Spleen (tissue), 7 donors: ENCODE measurements around the gene CDCA5.

ENCODE experiments used
- CTCF ChIP-seq, 11 experiments: fragments of 200-600 bp in 7 of 11; fragments of 450-650 bp in 4 of 11; sonication (generic) in 4 of 11; IDR thresholded peaks in 8 of 11; conservative IDR thresholded peaks in 3 of 11; 1 replicate in 7 of 11; 2 replicates in 4 of 11; pipeline versions ENCODE4 v1.4.0 to v1.8.0; 2016 to 2021; ENCODE audit warnings: antibody characterized with exemption in 11 of 11, inconsistent platforms in 4 of 11, mild to moderate bottlenecking in 1 of 11
- POLR2A ChIP-seq, 3 donors: fragments of 450-650 bp; IDR thresholded peaks; one replicate each; pipeline ENCODE4 v1.5.1; 2017; ENCODE audit warnings: antibody characterized with exemption in 3 of 3, mild to moderate bottlenecking in 1 of 3
- donor health status: DM: no; HTN: no; CAD: no; lungs with moderate emphysema.
- donor health status: DM: no; HTN: no; CAD: no.
- donor health status: DM: no; HTN: no; CAD: no.

DNA sequence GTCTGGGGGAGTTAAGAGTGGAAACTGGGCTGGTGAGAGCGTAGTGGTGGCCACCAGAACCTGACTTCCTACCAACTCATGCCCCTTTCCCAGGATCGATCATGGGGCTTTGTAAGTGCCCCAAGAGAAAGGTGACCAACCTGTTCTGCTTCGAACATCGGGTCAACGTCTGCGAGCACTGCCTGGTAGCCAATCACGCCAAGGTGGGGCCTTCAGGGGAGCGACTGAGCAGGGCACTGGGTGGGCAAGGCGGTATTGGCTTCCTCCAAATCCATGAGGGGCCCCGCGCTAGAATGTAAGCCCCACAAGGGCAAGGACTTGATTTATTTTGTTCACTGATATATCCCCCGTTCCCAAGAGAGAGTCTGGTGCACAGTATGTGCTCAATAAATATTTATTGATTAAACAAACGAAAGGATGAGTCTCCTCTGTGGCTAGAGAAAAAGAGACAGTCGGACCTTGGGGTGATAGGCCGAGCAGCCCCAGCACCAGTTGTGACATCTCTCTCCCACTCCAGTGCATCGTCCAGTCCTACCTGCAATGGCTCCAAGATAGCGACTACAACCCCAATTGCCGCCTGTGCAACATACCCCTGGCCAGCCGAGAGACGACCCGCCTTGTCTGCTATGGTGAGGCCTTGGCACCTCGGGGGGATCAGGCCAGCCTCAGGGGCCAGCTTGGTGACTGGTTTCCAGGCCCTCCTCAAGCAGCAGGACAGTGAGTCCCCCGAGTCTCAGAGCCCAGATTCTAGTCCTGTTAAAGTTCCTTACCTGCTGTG is 947 bp upstream of the CDCA5 start:
- TF ChIP-seq CTCF (IDR thresholded peaks at IDR 0.05 in 8 of 11, conservative IDR thresholded peaks at IDR 0.05 in 3 of 11) (no peak), POLR2A (IDR thresholded peaks at IDR 0.05) (no peak)
